GM21390 (cell line): ENCODE data around the gene RGSL1.

Experiments used
- ATAC-seq: cut with Tn5 transposase; IDR thresholded peaks from one replicate; pipeline ENCODE4 v1.9.1; 2021; ENCODE audit not compliant: unreplicated experiment

The RGSL1 gene

GRCh38 chr1:182450087-182450486, at the start of gene RGSL1:
RGSL1 (plus strand) TSS chr1:182450146; CDS start chr1:182450166, 20 bp downstream.
- no peak for ATAC-seq

- ATAC-seq = no peak
These were observed 49.4 kb upstream of the RGSL1 start, which contains the start of gene TEDDM1 for GRCh38 chr1:182400567-182400966. TEDDM1 (minus strand) TSS chr1:182400667; CDS start chr1:182400485, 182 bp downstream.

GRCh38 chr1:182404781-182405180, 45.2 kb upstream of the RGSL1 start:
- ATAC-seq = no peak

- ATAC-seq = no peak
These were observed 44.4 kb upstream of the RGSL1 start for GRCh38 chr1:182405578-182405977.

GRCh38 chr1:182406012-182406411, 43.9 kb upstream of the RGSL1 start:
- no peak for ATAC-seq

GRCh38 chr1:182407724-182408123, 42.2 kb upstream of the RGSL1 start:
- no peak for ATAC-seq

- no peak for ATAC-seq
These were observed 41.4 kb upstream of the RGSL1 start for GRCh38 chr1:182408435-182409075.

- no peak for ATAC-seq
These were observed 39.8 kb upstream of the RGSL1 start for GRCh38 chr1:182410138-182410537.

- ATAC-seq = no peak
These were observed 39.2 kb upstream of the RGSL1 start for GRCh38 chr1:182410620-182411273.

GRCh38 chr1:182413486-182413885, 36.5 kb upstream of the RGSL1 start:
- no peak for ATAC-seq

- no peak for ATAC-seq
These were observed 36.0 kb upstream of the RGSL1 start for GRCh38 chr1:182413969-182414368.

GRCh38 chr1:182415789-182416188, 34.2 kb upstream of the RGSL1 start:
- no peak for ATAC-seq

- peak; percentile 72 for ATAC-seq
These were observed 23.2 kb upstream of the RGSL1 start for GRCh38 chr1:182426442-182427430.

- peak; percentile 27 for ATAC-seq
These were observed 21.9 kb upstream of the RGSL1 start for GRCh38 chr1:182428043-182428442.

- ATAC-seq = no peak
These were observed 19.5 kb upstream of the RGSL1 start for GRCh38 chr1:182430263-182431068.

GRCh38 chr1:182431278-182431677, 18.7 kb upstream of the RGSL1 start:
- ATAC-seq = no peak

- ATAC-seq = no peak
These were observed 16.4 kb upstream of the RGSL1 start for GRCh38 chr1:182433580-182433979.

GRCh38 chr1:182438326-182438725, 11.6 kb upstream of the RGSL1 start:
- ATAC-seq = no peak

- no peak for ATAC-seq
These were observed 8.2 kb upstream of the RGSL1 start for GRCh38 chr1:182441719-182442118.

GRCh38 chr1:182442333-182442732, 7.6 kb upstream of the RGSL1 start:
- no peak for ATAC-seq

- ATAC-seq = no peak
These were observed 5.4 kb upstream of the RGSL1 start for GRCh38 chr1:182444497-182444896.
